NCI-H345 treated with DMSO at 0.1 percent for 48 hours (cell line): Measurements from ENCODE around the gene UCHL3.
A peak's percentile ranks its signal among the peaks of the same experiment; 100 is the strongest.

Source experiments
- DNase-seq: peaks from one replicate; lab custom pipeline; 2025; ENCODE audit not compliant: unreplicated experiment; lab: John Stamatoyannopoulos, UW

Gene UCHL3

DNA sequence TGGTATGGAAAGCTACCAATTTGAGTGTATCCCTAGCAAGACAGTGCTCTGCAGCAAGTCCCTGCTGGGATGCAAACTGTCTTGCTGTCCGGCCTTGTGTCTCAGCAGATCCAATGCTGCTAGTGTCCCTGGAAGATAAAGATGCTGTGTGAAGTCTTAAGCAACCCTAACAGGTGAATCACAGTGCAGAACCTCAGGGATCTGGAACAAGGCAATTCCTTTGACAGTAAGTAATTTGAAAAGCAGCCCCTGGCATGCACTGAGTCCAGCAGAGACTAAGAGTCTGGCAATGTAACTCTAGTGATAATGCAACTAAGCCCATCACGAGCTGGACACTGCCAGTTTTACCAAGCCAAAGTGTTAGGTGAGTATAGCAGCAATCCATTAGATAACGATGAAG, 1.7 kb upstream of the UCHL3 start:
- no peak for DNase-seq

DNA sequence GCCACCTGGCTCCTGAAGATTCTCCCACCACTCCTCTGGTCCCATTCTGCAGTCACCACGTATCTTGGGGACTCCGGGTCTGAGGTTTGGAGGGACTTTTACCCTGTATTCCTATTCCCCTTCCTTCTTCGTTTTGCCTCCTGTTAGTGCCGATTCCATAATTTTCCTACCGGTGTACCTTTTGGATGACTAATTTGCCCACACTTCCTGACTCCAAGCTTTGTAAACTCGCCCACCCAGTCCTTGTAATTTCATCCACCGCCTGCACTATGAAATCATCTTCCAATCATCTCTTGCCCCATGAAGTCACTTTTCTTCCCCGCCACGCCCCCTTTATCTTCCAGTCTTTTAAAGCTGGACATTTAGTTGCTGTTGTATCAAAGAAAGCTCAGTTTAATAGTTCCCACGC, 572 bp downstream of the UCHL3 start:
- no peak for DNase-seq

DNA sequence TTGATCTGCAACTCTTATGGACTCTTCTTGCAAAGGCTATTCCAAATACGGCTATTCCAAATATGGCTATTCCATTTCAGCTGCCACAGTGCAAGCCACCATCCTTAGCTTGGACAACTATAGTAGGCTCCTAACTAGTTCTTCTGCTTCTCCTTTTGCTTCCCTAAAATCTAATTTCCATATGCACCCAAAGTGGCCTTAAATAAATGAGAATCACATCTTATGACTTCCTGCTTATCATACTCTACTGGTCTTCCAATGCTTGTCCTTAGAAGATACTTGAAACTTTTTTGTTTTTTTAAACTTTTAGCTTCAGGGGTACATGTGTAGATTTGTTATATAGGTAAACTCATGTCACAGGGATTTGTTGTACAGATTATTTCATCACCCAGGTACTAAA, 4.9 kb downstream of the UCHL3 start:
- DNase-seq: no peak

DNA sequence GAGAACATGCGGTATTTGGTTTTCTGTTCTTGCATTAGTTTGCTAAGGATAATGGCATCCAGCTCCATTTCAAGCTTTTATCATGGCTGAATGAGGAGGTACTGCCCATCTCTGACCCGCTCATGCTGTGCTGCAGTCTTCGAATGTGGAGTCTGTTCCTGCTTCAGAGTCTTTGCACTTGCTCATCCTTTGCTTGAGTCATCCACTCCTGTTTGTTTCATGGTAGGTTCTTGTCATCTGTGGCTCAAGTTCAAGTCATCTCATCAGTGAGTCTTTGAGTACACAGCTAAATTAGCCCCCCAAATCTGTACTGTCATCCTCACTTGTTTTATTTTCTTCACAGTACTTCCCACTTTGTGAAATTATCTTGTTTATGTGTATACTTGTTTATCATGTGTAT, 5.4 kb downstream of the UCHL3 start:
- no peak for DNase-seq

DNA sequence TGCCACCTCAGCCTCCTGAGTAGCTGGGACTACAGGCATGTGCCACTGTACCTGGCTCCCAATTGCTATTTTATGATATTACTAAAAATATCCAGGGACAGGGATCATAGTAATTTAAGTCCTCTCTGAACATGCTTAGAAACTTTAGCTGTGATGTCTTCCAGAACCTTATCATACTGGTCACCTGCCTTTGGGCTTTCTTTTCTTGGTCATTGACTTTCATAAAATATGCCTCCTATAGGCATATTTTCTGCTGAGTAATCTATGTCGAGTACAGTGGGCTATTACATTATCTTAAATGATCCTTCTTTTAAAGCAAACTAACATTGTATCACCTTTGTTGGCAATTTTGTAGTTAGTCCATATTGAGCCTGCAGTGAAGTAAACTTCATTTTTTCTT, 6.2 kb downstream of the UCHL3 start:
- DNase-seq: no peak

DNA sequence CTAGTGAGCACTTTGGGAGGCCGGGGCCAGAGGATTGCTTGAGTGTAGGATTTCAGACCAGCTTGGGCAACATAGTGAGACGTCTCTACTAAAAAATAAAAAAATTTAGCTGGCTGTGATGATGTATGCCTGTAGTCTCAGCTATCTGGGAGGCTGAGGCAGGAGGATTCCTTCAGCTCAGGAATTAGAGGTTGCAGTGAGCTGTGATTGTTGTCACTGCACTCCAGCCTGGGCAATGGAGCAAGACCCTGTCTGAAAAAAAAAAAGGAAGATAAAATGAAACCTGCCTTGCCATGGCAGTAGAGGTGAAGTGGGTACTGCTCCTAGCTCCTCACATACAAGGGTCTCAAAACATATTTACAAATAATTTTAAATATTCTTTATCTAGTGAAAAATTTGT, 7.4 kb downstream of the UCHL3 start:
- DNase-seq: no peak

DNA sequence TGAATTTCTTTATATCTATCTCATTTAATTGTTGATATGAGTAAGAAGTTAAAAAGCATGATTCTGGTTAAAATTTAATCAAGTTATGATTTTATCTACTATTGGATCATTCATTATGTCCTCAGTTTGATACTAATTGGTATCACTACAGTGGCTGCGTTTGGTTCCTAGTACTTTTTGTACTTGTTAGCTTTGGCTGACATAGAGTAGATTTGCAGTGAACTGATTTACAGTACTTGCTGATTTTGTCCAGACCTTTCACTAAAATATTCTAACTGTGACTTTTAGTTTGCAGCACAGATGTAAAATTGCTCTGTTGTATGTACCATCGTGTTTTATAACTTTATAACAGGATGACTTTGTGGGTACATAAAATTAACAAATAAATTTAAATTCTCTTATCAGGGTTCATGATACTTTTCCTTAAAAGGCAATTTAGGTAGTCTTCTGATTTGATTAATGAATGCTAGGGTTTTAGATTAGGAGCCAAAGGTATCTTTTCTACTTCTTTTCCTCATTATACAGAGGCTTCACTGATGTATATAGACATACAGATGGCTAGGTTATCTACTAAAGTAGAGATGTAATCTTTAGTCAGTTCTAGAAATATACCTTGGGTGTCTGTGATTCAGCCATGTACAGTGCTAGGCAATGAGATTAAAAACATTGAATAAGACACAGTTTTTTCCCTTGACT, 8.7 kb downstream of the UCHL3 start:
- no peak for DNase-seq

DNA sequence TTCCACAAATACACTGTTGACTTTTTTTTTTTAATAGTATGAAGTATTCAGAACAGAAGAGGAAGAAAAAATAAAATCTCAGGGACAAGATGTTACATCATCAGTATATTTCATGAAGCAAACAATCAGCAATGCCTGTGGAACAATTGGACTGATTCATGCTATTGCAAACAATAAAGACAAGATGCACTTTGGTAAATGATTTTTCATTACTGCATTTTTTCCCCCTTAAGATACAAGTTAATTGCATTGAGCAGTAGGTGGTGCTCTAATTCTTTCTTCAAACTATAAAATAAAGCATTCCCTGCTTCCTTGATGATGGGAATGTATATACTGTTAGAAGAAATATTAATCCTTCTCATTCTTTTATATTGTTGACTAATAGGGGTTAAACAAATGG, 17.1 kb downstream of the UCHL3 start:
- DNase-seq: no peak

DNA sequence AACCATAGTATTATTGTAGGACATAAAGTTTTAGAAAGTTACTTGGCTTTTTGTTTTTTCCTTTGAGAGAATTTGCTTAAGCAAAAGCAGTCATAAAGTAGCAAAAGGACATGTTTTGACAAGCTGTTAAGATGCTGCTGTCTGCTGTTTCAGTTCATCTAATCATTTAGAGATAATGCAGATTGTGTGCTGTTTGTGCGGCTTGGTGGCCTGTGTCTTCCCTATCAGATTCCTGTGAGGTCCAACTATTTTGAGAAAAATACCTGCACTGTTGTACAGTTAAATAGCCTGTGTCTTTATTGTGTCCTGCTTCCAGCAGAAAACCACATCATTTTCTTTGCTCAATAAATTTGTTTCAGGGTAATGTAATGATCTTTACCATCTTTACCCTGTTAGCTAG, 20.0 kb downstream of the UCHL3 start:
- no peak for DNase-seq

DNA sequence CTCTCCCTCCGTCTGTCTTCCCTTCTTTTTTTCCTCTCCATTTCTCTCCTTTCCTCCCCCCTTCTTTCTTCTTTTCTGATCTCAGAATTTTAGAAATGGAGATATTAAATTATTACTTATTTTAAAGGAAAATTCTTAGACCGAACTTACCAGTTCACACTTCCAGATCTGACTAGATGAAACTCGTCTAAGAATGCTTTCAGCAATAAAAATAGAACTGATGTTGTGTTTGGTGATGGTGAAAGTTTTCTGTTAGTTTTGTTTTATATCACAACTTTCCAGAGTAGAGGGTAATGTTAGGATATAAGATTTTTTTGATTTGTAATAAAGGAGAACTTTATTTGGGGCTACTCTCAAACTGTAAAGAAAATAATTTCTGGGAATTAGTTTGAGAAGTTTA, 29.9 kb downstream of the UCHL3 start:
- no peak for DNase-seq

DNA sequence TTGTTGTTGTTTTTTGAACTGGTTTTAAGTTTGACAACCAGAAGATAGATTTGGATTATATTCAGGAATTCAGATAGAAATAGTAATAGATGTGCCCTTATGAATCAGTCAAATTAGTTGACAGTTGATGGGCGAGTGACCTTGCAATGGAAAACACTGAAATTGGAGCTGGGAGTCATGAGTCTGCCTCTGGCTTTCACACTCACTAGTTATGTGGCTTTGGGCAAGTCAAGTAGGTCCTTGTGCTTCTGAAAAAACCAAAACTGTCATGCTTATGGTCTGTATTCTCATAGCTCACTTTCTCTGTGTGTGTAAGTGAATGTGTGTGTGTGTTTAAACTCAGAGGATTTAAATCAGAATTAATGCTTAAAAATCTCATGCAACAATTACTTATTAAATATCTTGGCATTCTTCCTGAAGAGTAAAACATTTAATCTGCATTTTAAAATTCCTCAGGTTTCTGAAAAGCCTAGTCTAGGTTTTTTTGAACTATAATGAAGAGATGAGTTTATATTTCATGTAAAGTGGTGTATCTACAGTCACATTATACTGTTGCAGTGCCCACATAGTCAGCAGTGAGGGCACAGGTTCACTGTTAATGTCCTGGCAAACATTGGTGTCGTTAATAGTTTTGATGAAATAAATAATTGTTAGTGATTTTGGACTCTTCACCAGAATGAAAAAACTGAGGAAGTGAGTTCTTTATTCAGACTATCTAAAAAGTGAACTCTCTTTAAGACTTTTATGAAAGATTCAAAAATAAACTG, 32.5 kb downstream of the UCHL3 start:
- no peak for DNase-seq

DNA sequence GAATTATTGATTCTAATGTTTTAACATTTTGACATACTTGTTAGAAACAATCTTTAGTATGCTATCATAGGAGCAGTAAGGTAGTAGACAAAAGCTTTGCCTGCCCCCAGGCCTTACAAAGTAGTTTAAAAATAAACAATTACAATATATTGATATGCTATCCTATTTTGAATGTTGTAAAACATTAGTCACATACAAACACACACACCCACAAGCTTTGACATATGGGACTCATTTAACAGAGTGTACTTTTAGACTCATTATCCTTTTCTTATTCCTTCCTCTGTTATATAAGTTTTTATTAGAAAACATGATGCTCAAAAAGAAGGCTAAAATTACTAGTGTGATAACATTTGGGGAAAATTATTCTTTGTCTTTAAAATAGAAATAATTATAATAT, 33.5 kb downstream of the UCHL3 start:
- DNase-seq: no peak

DNA sequence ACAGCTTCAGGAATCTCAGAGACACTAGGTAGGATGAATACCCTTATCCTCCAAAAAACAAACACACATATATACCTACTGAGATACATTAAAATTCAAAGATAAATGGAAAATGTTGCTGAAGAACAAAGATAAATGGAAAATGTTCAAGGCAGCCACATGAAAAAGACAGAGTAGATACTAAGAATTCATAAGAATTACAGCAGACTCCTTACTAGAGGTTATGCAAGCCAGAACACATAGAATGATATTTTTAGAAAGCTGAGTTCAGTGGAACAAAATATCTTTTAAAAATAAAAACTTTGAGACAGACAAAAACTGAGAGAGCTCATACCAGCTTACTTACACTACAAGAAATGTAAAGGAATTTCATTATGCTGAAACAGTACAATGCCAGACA, 35.6 kb downstream of the UCHL3 start:
- DNase-seq: no peak

DNA sequence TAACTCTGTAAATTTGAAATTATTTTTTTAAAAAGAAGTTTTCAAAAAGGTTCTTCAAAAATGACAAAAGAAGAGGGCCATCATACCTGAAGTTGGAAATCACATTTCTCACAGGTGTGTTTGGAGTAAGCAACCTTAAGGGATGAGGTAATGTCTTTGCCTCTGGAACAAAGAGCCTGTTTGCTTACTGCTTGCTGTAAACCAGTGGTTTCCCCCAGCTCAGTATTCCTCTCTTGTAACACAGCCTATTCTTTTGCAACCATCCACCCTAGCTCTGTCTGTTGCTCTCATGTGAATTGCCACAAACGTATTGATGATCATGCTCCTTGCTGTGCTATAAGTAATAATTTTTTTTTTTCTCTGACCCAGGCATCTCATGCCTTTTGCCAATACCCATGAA, 38.1 kb downstream of the UCHL3 start:
- peak; percentile 1 for DNase-seq

DNA sequence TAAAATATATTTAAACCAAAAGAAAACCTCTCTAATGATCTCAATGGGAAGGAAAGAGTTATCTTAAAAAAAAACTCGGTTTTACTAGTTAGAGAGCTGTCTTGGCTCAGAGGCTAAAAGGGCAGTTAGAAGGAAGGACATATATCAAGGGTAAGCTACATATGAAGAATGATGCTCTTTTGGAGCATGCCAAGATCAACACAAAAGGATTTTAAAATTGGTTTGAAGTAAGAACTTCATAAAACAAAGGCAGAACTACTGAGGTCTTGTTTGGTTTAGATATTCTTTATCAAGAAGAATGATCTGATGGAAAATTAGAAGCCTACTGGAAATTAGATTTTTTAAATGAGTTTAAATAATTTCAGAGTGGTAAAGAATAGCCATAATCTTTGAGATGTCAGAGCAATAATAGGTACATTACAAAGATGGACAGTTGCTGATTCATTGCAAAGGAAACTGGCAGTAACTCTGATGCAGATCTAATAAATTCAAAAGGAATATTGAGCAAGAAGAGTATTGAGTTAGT, 47.1 kb downstream of the UCHL3 start:
- no peak for DNase-seq

DNA sequence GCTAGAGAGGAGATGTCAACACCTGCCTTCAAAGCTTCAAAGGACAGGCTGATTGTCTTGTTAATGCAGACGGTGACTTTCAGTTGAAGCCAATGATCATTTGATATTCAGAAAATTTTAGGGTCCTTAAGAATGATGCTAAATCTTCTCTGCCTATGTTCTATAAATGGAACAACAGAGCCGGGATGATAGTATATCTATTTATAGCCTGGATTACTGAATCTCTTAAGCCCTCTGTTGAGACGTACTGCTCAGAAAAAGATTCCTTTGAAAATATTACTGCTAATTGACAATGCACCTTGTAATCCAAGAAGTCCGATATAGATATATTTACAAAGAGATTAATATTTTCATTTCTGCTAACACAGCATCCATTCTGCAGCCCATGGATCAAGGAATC, 50.8 kb downstream of the UCHL3 start:
- no peak for DNase-seq

DNA sequence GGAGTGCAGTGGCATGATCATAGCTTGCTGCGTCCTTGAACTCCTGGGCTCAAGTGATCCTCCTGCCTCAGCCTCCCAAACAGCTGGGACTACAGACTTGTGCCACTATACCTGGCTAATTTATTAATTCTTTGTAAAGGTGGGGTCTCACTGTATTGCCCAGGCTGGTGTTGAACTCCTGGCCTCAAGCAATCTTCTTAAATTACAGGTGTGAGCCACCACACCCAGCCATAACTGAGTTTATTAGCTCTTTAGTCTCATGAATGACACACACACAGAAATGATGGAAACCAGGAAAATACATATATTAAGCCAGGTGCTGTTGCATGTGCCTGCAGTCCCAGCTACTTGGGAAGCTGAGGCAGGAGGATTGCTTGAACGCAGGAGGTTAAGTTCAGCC, 53.4 kb downstream of the UCHL3 start:
- DNase-seq: no peak

DNA sequence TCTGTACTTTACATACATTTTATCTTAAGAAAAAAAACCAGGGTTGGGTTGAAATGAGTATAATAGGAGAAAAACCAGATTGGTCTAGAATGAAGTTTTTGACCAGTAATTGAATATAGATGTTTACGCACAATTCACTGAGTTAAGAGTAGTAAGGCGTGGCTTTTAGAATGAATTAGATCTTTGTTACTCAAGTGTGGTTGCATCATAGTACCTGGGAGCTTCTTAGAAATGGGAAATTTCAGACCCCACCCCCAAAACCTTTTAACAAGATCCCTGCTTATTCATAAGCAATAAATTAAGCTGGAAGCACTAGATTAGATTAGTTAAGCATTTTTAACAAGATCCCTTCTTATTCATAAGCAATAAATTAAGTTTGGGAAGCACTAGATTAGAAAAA, 57.9 kb downstream of the UCHL3 start:
- DNase-seq: no peak

DNA sequence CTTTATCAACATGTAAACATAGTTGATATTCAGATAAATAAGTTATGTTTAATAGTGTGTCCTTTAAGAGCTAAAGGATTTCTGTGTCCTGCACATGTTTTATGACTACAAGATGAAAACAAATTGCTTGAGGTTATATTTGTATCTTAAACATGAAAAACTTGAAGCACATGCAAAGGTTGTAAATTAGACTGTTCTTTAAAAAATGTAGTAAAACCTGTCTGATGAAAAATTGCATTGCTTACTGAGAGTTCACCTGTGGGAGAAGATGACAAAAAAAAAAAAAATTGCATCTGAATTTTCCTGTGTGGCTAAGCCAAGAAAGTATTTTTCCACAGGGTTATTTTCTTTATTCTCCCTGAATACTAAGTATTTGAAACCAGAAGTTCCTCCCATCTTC, 60.9 kb downstream of the UCHL3 start:
- DNase-seq: no peak

DNA sequence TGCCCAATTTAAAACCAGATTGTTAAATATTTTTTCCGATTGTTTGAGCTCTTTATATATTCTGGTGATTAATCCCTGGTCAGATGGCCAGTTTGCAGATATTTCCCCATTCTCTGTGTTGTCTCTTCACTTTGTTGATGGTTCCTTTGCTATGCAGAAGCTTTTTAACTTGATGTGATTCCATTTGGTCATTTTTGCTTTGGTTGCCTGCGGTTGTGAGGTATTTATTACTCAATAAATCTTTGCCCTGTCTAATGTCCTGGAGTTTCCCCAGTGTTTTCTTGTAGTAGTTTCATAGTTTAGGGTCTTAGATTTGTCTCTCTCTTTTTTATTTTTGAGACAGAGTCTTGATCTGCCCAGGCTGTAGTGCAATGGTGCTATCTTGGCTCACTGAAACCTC, 62.8 kb downstream of the UCHL3 start:
- no peak for DNase-seq

DNA sequence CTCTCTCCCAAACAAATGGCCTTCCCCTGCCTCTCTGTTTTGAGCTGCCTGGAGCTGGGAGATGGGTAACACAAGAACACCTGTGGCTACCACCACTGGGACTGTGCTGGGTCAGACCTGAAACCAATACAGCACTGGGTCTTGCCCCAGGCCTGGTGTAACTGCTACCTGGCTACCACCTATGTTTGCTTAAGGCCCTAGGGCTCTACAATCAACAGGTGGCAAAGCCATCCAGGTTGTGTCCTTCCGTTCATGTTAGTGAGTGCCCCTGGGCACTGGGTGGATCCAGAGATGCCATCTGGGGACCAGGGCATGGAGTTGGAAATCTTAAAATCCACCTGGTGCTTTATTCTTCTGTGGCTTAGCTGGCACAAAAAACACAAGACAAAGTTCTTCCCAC, 67.6 kb downstream of the UCHL3 start:
- DNase-seq: no peak

DNA sequence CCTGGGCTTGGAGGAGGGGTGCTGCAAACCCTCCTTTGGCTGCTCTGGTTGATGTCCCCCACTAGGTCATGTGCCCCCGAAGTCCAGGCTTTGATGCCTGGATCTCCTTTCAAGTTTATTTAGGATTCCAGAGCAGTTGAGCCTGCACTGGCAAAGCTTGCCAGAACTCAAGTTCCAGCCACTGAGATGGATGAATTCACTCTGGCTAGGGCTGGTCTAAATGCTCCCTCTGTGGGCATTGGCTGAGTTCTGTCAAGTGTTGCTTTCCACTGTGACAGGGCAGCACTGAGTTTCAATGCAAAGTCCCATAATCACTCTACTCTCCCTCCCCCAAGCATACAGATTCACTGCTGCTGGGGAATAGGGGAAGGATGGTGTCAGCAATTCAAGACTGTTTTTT, 68.7 kb downstream of the UCHL3 start:
- DNase-seq: no peak

DNA sequence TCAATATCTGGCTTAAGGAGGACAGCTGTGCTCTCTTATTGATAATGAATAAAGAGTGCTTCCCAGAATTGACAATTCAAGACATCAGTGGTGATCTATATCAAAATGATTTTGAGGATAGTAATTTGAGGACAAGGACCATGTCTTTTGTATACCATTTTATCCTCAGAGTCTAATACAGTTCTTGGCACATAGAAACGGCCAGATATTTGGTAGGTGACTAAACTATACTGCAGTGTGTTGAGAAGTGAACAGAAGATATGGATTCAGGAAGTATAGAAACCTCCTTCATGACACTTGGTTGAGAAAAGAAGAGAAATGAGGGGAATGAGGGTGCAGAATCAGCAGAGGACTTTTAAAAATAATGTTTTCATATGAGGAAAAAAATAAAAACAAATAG, 70.4 kb downstream of the UCHL3 start:
- DNase-seq: no peak
